Activated CD4-positive, alpha-beta T cell treated with anti-CD3 and anti-CD28 coated beads, Interleukin-2, amount 10 ng/mL, durations not matched to agents 7 days and 5 days (primary cell): ENCODE data around the gene NACC2. TPM values are rescaled to one million over a fixed set of nuclear protein-coding genes. Genes with fewer than 3 reads are reported as not detected.
A peak's percentile ranks its signal among the peaks of the same experiment; 100 is the strongest.
"Not testable (repeated sequence)": the region's sequence is repeated elsewhere in the genome, so short reads cannot be mapped to it uniquely, and the experiment has no call there.

ENCODE experiments used
- CTCF ChIA-PET: fragments of 350-600 bp; sonication (Branson Sonifier 250); formaldehyde crosslinking; loops from one replicate; lab custom pipeline; 2021; ENCODE audit warnings: antibody characterized with exemption; lab: Charles Lee
- POLR2A ChIA-PET: fragments of 350-600 bp; sonication (Branson Sonifier 250); formaldehyde crosslinking; loops from one replicate; lab custom pipeline; 2021; ENCODE audit warnings: antibody characterized with exemption; lab: Charles Lee
- DNase-seq: peaks from one replicate; pipeline ENCODE4 v3.0.0-alpha.2; 2020
- H3K27ac Mint-ChIP-seq: one replicate; pipeline ENCODE4 v1.8.0; 2021; ENCODE audit warnings: mild to moderate bottlenecking, moderate library complexity, mixed read lengths
- H3K27me3 Mint-ChIP-seq: one replicate; pipeline ENCODE4 v1.8.0; 2021; ENCODE audit warnings: mixed read lengths
- H3K36me3 Mint-ChIP-seq: one replicate; pipeline ENCODE4 v1.8.0; 2021; ENCODE audit warnings: low read depth, mixed read lengths
- H3K4me1 Mint-ChIP-seq: one replicate; pipeline ENCODE4 v1.8.0; 2021; ENCODE audit warnings: mixed read lengths
- H3K4me3 Mint-ChIP-seq: one replicate; pipeline ENCODE4 v1.8.0; 2021; ENCODE audit warnings: mild to moderate bottlenecking, moderate library complexity, mixed read lengths
- H3K9me3 Mint-ChIP-seq: one replicate; pipeline ENCODE4 v1.8.0; 2021; ENCODE audit warnings: mixed read lengths
- total RNA-seq, 2 experiments: library from RNA; stranded (reverse); gene quantifications; one replicate each; pipeline ENCODE4 v1.2.3, GENCODE V29; 2021

The NACC2 gene
- total RNA-seq, 2 experiments from 2014 or later: 4.1 to 4.4 TPM

DNA sequence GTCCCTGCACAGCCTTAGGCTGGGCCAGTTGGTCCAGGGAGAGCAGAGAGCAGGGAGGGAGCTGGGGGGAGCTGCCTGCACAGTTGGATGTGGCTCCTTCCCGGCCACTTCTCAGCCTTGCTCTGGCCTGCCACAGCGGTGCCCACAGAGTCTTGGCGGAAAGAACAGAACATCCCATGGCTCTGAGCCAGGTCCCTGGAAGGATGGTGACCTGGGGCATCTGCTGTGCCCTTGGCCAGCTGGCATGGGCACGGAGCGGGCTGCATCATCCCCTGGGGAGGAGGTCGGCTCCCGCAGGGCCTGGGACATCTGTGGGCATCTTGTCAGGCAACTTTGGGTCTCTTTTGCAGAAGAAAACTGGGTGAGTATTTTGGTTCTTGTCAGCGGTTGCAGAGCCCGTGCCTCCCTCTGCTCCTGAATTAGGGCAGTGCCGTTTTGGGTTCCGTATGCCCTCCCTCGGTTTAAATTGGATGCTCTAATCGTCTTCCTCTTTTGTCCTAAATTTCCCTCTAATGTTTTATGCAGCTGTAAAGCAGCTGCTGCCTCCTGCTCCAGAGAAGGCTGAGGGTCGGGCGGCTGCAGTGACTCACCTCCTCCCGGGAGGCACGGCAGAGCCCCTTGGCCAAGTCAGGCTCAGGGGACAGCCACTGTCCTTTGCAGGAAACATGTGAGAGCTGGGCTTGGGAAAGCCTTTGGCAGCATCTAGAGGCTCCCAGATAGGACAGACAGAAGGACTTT lies 10.5 kb upstream of the NACC2 start:
- ChIA-PET POLR2A (interaction anchor here (0.7 kb wide), 1 partner anchor 30 kb away, joined by 3 read pairs; no protein-coding TSS in a partner anchor), CTCF (interaction anchor here (0.5 to 1.6 kb wide), 4 partner anchors 10 to 138 kb away, joined by 3 to 6 read pairs (median 4); partner anchors contain the start of gene NACC2)
- Mint-ChIP-seq H3K27me3 (no peaks in the 10 kb centered on the region), H3K4me1 (peaks cover 44% of the 10 kb centered on the region), H3K27ac (peak overlapping the region; percentile 38), H3K36me3 (peaks cover 2% of the 10 kb centered on the region), H3K4me3 (no peak overlapping the region), H3K9me3 (no peaks in the 10 kb centered on the region)
- DNase-seq: no peak

DNA sequence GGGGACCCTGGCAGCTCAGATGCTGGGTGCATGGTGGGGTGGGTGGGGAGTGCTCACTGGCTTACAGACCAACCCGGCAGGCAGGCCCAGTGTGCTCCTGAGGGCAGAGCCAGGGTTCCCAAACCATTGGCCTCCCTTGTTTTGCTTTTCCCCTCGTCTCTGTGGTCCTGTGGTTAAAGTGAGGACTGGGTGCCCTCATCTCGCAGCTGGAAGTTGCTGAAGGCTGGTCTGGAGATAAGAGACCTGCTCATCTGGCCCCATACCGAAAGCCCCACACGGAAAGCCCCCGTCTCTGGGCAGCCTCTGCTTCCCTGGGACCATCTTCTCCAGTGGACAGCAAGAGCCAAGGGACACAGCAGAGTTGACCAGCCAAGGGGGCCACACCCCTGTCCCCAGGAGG lies 9.8 kb upstream of the NACC2 start:
- peaks cover 41% of the 10 kb centered on the region for H3K4me1 Mint-ChIP-seq
- no peak for DNase-seq
- H3K27ac Mint-ChIP-seq: no peak overlapping the region
- H3K36me3 Mint-ChIP-seq: no peaks in the 10 kb centered on the region
- H3K9me3 Mint-ChIP-seq: no peaks in the 10 kb centered on the region
- POLR2A ChIA-PET: no interaction called here
- H3K27me3 Mint-ChIP-seq: no peaks in the 10 kb centered on the region
- CTCF ChIA-PET: no interaction called here
- H3K4me3 Mint-ChIP-seq: no peak overlapping the region

DNA sequence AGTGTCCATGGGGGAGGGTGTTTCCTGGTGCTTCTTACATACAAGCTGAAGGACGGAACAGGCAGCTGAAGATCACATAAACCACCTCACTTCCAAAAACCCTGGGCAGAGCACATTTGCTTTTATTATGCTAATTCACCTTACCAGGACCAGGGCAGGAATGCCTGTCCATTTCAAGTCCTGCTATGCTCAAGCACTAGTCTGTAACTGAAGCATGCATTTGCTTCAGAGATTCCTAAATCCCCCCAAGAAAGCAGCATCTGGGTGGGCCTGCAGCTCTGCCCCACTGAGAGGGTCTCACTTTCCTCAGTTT lies 9.4 kb upstream of the NACC2 start:
- peaks cover 40% of the 10 kb centered on the region for H3K4me1 Mint-ChIP-seq
- CTCF ChIA-PET: no interaction called here
- no peaks in the 10 kb centered on the region for H3K9me3 Mint-ChIP-seq
- H3K27ac Mint-ChIP-seq: no peak overlapping the region
- DNase-seq: no peak
- POLR2A ChIA-PET: no interaction called here
- no peaks in the 10 kb centered on the region for H3K27me3 Mint-ChIP-seq
- no peaks in the 10 kb centered on the region for H3K36me3 Mint-ChIP-seq
- H3K4me3 Mint-ChIP-seq: no peak overlapping the region

DNA sequence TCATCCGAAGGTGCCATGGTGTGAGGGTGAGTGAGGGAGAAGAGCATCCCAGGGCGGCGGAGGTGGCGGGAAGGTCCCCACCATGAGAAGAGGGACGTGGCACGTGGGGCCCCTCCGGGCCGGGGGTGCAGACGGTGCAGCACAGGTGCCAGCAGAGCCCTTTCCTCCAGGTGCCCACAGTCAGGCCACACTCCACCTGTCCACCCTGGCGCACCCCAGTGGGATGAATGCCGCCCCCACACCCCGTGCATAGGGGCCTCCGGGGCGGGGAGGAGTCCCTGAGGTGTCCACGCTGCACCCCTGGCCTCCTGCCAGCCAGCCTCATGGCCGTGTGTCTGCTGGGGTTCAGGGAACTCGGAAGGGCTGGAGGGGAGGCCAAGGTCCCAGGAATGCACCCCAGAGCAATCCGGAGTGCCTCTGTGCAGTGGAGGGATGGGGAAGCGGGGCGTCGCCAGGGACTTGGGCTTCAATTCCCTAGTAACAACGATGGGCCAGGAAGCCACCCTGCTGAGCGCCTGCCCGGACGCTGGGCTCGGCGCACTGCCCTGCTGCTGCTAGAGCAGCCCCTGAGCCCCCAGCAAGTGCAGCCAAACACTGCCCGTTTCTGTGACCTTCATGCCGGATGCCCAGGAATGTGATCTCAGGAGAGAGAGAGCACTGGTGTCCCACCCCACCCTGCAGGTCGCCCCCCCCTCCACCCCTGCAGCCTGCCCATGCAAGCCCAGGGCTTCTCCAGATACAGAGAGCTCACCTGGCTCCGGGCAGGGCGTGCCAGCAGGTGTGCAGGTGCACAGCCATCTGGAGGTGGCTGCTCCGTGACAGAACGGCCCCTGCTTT lies 8.8 kb upstream of the NACC2 start:
- ChIA-PET CTCF (no interaction called here), POLR2A (no interaction called here)
- Mint-ChIP-seq H3K36me3 (no peaks in the 10 kb centered on the region), H3K27me3 (peaks cover 2% of the 10 kb centered on the region), H3K4me1 (peaks cover 41% of the 10 kb centered on the region), H3K9me3 (no peaks in the 10 kb centered on the region), H3K27ac (no peak overlapping the region), H3K4me3 (no peak overlapping the region)
- no peak for DNase-seq

DNA sequence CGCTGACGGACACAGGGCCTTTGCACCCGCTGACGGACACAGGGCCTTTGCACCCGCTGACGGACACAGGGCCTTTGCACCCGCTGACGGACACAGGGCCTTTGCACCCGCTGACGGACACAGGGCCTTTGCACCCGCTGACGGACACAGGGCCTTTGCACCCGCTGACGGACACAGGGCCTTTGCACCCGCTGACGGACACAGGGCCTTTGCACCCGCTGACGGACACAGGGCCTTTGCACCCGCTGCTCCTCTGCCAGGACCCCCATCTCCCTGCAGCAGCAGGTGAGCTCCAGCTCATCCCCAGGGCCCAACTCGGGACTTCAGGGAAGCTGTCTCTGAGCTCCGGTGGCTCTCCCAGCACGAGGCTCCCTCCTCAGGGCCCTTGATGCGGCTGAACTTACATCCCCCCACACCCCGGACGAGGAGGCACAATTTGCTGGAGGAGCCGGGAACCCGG lies 6.6 kb upstream of the NACC2 start:
- H3K9me3 Mint-ChIP-seq, DNase-seq, H3K36me3 Mint-ChIP-seq, H3K27ac Mint-ChIP-seq, H3K27me3 Mint-ChIP-seq, H3K4me3 Mint-ChIP-seq, POLR2A ChIA-PET, CTCF ChIA-PET: not testable (repeated sequence)
- H3K4me1 Mint-ChIP-seq: peaks cover 27% of the 10 kb centered on the region

DNA sequence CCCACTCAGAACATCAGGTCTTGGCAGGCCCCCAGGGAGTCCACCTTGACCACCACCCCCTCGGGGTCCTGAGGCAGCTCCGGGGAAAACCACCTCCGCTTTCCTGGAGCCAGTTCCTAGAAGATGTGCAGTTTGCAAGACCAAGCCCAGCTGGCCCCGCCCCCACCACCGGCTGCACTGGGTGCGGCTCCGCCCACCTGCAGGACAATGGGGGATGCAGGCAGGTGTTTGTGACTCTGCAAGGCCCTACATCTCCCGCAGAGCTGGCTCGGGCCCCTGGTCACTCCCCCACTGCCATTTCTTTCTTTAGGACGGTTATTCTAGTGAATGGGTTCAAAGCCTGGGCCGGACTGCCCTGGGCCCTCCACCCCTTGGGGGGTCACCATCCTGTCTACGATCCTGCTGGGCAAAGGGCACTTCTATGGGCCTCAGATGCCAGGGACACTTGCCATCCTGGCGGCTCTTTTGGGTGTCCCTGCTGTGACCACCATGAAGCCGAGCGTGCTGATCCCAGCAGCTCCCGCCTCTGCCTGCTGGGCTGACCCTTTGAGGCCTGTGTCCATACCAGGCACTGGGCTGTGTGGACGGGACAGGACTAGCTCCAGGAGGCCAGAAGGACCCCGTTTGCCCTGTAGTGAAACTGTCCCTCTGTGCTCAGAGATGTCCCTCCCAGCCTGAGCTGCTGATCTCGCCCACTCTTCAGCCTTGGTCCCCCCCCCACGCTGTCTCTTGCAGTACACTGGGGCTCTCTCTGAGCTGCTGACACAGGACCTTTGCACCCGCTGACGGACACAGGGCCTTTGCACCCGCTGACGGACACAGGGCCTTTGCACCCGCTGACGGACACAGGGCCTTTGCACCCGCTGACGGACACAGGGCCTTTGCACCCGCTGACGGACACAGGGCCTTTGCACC lies 5.9 kb upstream of the NACC2 start:
- ChIA-PET POLR2A (no interaction called here), CTCF (interaction anchor here (1.3 kb wide), 1 partner anchor 22 kb away, joined by 6 read pairs; no protein-coding TSS in a partner anchor)
- no peak for DNase-seq
- Mint-ChIP-seq H3K4me1 (peaks cover 23% of the 10 kb centered on the region), H3K4me3 (no peak overlapping the region), H3K27me3 (peaks cover 7% of the 10 kb centered on the region), H3K27ac (no peak overlapping the region), H3K36me3 (no peaks in the 10 kb centered on the region), H3K9me3 (no peaks in the 10 kb centered on the region)

DNA sequence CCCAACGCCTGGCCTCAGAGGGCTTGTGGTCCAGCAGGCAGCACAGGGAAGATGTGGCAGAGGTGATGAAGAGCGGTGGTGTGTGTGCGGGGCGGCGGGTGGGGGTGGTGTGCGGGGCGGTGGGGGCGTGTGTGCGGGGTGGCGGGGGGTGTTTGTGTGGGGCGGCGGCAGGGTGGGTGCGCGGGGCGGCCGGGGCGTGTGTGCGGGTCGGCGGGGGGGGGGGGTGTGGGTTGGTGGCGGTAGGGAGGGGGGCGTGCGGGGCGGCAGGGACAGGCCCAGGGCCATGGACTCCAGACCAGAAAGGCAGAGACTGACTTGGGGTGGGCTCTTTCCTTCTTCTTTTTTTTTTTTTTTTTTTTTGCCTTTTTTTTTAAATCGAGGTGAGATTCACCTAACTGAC lies 4.5 kb upstream of the NACC2 start:
- ChIA-PET POLR2A (no interaction called here), CTCF (interaction anchor here (1.4 kb wide), 1 partner anchor 10 kb away, joined by 5 read pairs; no protein-coding TSS in a partner anchor)
- no peaks in the 10 kb centered on the region for H3K9me3 Mint-ChIP-seq
- H3K36me3 Mint-ChIP-seq: no peaks in the 10 kb centered on the region
- DNase-seq: no peak
- peaks cover 7% of the 10 kb centered on the region for H3K27me3 Mint-ChIP-seq
- no peak overlapping the region for H3K4me3 Mint-ChIP-seq
- H3K4me1 Mint-ChIP-seq: peaks cover 14% of the 10 kb centered on the region
- no peak overlapping the region for H3K27ac Mint-ChIP-seq

DNA sequence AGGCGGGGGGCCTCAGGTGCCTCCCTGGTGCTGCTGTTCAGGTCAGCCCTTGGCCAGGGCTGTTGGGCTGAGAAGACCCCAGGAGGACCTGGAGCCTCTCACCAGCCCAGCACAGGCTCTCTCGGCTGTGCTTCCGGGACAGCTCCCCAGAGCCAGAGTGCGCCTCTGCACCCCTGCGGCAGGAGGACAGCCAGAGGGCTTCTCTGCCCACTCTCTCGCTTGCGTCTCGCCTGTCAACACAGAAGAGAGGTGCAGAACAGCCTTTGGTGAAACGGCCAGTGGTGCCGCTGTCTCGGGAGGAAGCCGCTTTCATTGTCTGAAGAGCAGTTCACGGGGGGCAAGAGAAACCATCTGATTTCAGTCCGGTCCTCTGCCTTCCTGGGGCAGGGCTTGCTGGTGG lies 3.8 kb upstream of the NACC2 start:
- Mint-ChIP-seq H3K4me3 (no peak overlapping the region), H3K4me1 (peaks cover 14% of the 10 kb centered on the region), H3K27ac (no peak overlapping the region), H3K36me3 (no peaks in the 10 kb centered on the region), H3K27me3 (peaks cover 7% of the 10 kb centered on the region), H3K9me3 (no peaks in the 10 kb centered on the region)
- POLR2A ChIA-PET: no interaction called here
- no peak for DNase-seq
- CTCF ChIA-PET: interaction anchor here (1.4 kb wide), 1 partner anchor 10 kb away, joined by 5 read pairs; no protein-coding TSS in a partner anchor

DNA sequence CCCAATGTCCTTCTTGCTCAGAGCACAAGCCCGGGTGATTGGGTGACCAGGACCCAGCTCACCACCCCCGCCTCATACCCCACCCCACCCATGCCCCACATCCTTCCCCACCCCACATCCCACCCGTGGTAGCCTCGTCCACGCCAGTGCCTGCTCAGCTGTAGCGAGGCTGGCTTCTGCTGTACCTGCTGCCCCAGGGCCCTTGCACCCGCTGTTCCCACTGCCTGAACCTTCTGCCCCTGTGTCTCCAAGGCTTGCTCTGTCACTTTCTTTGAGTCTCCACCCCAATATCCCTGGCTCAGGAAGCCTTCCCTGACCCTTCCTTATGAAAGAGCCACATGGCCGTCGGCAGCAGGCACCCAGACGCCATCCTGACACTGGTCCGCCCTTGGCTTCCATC lies 3.1 kb upstream of the NACC2 start:
- DNase-seq: no peak
- Mint-ChIP-seq H3K4me1 (peaks cover 14% of the 10 kb centered on the region), H3K36me3 (no peaks in the 10 kb centered on the region), H3K9me3 (no peaks in the 10 kb centered on the region), H3K27me3 (peaks cover 7% of the 10 kb centered on the region), H3K4me3 (no peak overlapping the region), H3K27ac (no peak overlapping the region)
- ChIA-PET CTCF (interaction anchor here (1.4 kb wide), 1 partner anchor 11 kb away, joined by 5 read pairs; no protein-coding TSS in a partner anchor), POLR2A (no interaction called here)

DNA sequence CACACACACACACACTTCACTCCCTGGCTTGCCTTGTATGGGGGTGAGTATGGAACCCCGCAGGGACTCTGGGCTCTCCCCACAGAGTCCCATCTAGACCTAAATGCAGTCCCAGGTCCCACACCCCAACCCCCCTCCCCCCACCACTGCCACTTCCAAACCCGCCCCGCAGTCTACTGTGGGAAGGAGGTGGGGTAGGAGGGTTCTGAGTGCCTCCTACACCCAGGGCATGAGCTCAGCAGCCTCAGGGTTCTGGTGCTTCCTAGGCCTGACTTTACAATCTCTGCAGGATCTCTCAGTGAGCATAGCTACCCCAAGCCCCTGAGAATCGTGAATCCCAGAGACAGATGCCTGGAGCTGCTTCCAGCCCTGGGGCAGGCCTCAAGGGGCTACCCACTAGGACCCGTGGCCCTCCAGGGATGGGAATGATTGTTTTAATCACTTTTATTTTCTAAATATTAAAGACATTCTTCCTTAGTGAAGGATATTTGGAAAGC lies 1.5 kb upstream of the NACC2 start:
- H3K27me3 Mint-ChIP-seq: peaks cover 7% of the 10 kb centered on the region
- ChIA-PET POLR2A (interaction anchor here (0.6 to 1.4 kb wide), 2 partner anchors 13 to 17 kb away, joined by 3 to 6 read pairs; no protein-coding TSS in a partner anchor), CTCF (interaction anchor here (0.6 to 2.3 kb wide), 4 partner anchors 10 to 1127 kb away, joined by 3 to 6 read pairs (median 4); no protein-coding TSS in a partner anchor)
- H3K9me3 Mint-ChIP-seq: no peaks in the 10 kb centered on the region
- H3K4me3 Mint-ChIP-seq: peak overlapping the region; percentile 64
- no peaks in the 10 kb centered on the region for H3K36me3 Mint-ChIP-seq
- H3K4me1 Mint-ChIP-seq: peaks cover 14% of the 10 kb centered on the region
- no peak overlapping the region for H3K27ac Mint-ChIP-seq
- no peak for DNase-seq

DNA sequence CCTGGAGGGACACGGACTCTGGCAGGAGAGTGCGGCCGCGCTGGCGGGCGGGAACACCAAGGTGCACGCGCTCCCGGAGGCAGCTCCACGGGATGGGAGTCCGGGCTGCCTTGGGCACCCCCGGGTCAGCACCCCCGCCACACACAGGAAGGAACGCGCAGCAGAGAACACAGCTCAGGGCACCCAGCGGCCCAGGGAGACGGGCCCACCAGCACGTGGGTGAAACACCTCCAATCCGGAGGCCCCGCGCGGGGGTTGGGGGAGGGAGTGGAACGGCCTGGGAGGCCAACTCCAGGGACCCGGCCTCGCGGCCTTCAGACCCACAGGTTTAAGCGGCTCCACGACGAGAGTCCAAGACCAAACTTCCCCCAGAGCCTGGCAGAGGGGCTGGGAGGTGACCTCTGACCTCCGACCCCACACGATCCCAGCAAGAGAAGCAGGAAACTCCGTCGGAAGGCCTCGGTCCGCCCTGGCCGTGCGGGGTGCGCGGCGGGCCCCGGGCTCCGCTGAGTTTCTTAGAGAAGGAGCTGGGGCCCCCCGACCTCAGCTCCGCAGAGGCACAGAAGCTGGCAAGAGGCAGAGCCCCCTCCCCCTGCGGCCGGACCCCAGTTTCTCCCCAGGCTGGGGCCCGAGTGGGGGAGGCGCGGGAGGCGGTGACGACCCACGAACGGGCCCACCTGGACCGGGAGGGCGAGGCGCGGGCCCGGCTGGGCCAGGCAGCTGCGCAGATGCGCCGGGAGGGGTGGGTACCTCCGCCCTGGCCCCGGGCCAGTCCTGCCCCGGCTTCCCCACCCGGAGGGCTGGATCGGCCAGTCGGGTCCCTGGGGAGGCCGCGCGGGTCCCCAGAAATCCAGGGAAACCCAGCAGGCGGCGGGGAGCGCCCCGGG lies 851 bp downstream of the NACC2 start:
- peaks cover 7% of the 10 kb centered on the region for H3K27me3 Mint-ChIP-seq
- H3K27ac Mint-ChIP-seq: peak overlapping the region; percentile 13
- ChIA-PET POLR2A (interaction anchor here (0.6 kb wide), 1 partner anchor 825 kb away, joined by 3 read pairs; no protein-coding TSS in a partner anchor), CTCF (interaction anchor here (1.8 to 2.3 kb wide), 2 partner anchors 12 to 28 kb away, joined by 5 to 6 read pairs; no protein-coding TSS in a partner anchor)
- no peaks in the 10 kb centered on the region for H3K36me3 Mint-ChIP-seq
- peak; percentile 39 for DNase-seq
- H3K4me1 Mint-ChIP-seq: peaks cover 18% of the 10 kb centered on the region
- peak overlapping the region; percentile 70 for H3K4me3 Mint-ChIP-seq
- no peaks in the 10 kb centered on the region for H3K9me3 Mint-ChIP-seq
